ENCODE measurements around the gene DDX55.
"Not testable (repeated sequence)": the region's sequence is repeated elsewhere in the genome, so short reads cannot be mapped to it uniquely, and the experiment has no call there.

DDX55 gene

GRCh38 chr12:123598522-123598921, 3.4 kb upstream of the DDX55 start:
- no peak overlapping the region for H3K27ac ChIP-seq
- no peak for TF ChIP-seq CTCF (IDR thresholded peaks at IDR 0.05)
- H3K4me3 ChIP-seq: no peak overlapping the region
- no peak for DNase-seq (ENCODE audit: low spot score)

- no peak for DNase-seq (ENCODE audit: low spot score)
- no peak overlapping the region for H3K27ac ChIP-seq
- TF ChIP-seq CTCF (IDR thresholded peaks at IDR 0.05): no peak
- no peak overlapping the region for H3K4me3 ChIP-seq
These were observed 2.6 kb upstream of the DDX55 start for GRCh38 chr12:123599310-123599709.

- DNase-seq (ENCODE audit: low spot score): no peak
- TF ChIP-seq CTCF (IDR thresholded peaks at IDR 0.05): no peak
- no peak overlapping the region for H3K27ac ChIP-seq
- H3K4me3 ChIP-seq: no peak overlapping the region
These were observed 2.2 kb upstream of the DDX55 start for GRCh38 chr12:123599721-123600120.

GRCh38 chr12:123602651-123603195, 824 bp downstream of the DDX55 start:
- peak overlapping the region in 1 of 2 donors; percentile 75 for H3K27ac ChIP-seq
- no peak for DNase-seq (ENCODE audit: low spot score)

GRCh38 chr12:123603495-123603894, 1.6 kb downstream of the DDX55 start:
- not testable (repeated sequence) for H3K27ac ChIP-seq; H3K4me3 ChIP-seq; DNase-seq (ENCODE audit: low spot score)

More at GRCh38 chr12:123602651-123603195, 824 bp downstream of the DDX55 start:
- peak overlapping the region; percentile 91 for H3K4me3 ChIP-seq
- no peak for TF ChIP-seq CTCF (IDR thresholded peaks at IDR 0.05)

GRCh38 chr12:123607756-123608155, 5.9 kb downstream of the DDX55 start:
- Histone ChIP-seq H3K27ac (no peak overlapping the region), H3K4me3 (no peak overlapping the region)
- no peak for DNase-seq (ENCODE audit: low spot score)
- TF ChIP-seq CTCF (IDR thresholded peaks at IDR 0.05): no peak

- DNase-seq (ENCODE audit: low spot score): no peak
- TF ChIP-seq CTCF (IDR thresholded peaks at IDR 0.05): no peak
- H3K27ac ChIP-seq: no peak overlapping the region
These were observed 6.3 kb downstream of the DDX55 start for GRCh38 chr12:123608182-123608581.

GRCh38 chr12:123614110-123614509, 12.2 kb downstream of the DDX55 start:
- TF ChIP-seq CTCF (IDR thresholded peaks at IDR 0.05): no peak
- Histone ChIP-seq H3K27ac (no peak overlapping the region), H3K4me3 (no peak overlapping the region)
- DNase-seq (ENCODE audit: low spot score): no peak

More at GRCh38 chr12:123608182-123608581, 6.3 kb downstream of the DDX55 start:
- H3K4me3 ChIP-seq: no peak overlapping the region
